DLD1 (cell line): ENCODE results near the gene FAM117B.
"Not testable (repeated sequence)": the region's sequence is repeated elsewhere in the genome, so short reads cannot be mapped to it uniquely, and the experiment has no call there.

Source experiments
- in situ Hi-C: cut with HindIII; loops from 2 replicates; pipeline ENCODE4 v1.10.0; 2017; ENCODE audit warnings: low sequenced_read_pairs

Gene FAM117B

GRCh38 chr2:202636213-202636513, 1.4 kb downstream of the FAM117B start:
- in situ Hi-C loops: no loop called here

- in situ Hi-C loops: no loop called here
These were observed 4.0 kb downstream of the FAM117B start for GRCh38 chr2:202638721-202639120.

GRCh38 chr2:202639231-202639630, 4.5 kb downstream of the FAM117B start:
- in situ Hi-C loops: no loop called here

DNA sequence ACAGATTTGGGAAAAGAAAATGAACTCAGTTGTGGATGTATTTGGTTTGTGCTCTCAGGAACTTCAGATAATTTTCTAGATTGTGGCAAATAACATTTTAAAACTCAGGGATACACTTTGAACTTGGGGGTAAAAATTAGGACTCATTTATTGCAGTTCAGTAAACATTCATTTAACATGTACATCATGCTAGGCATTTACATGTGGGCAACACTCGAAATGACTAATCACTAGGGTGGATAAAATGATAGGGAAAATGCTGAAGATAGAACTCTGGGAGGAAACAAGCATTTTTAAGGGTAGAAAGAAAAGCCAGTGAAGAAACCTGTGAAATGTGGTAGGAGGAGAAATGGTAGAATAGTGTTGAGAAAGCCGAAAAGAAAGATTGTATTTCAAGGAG, 7.8 kb downstream of the FAM117B start:
- in situ Hi-C loops: no loop called here

GRCh38 chr2:202643012-202643858, 8.5 kb downstream of the FAM117B start:
- in situ Hi-C loops: no loop called here

- in situ Hi-C loops: no loop called here
These were observed 17.4 kb downstream of the FAM117B start for GRCh38 chr2:202652119-202652518.

- in situ Hi-C loops: no loop called here
These were observed 19.1 kb downstream of the FAM117B start for GRCh38 chr2:202653890-202654289.

DNA sequence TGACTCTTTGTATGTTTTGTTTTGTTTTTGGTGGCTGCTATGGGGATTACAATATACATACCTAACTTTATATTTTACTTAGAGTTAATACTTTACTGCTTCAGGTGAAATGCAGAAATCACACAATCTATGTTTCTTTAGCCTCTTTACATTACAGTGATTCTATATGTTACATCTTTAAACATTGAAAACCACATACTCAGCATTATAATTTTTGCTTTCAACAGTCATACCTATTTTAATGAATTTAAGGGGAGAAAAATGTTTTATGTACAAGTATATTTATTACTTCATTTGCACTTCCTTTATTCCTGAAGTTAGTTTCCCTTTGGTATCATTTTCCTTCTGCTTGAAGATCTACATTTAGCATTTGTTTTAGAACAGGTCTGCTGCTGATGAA, 23.1 kb downstream of the FAM117B start:
- in situ Hi-C loops: no loop called here

DNA sequence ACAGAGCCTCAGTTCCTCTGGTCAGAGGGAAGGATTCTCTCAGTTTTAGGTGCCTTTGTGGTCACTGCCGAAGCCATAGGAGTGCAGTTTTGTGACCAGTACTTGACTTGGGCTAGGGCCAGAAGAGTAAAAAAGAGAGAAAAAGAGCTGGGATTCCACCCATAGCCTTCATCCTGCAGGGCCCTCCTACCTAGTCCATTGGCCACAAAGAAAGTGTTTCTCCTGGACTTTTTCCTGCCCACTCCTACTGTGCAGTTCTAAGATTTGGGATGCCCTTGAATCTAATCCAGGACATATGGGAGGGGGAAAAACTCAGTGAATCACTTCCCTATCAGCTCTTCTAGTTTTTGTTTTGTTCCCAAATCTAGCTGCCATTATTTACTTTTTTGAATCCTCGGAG, 26.0 kb downstream of the FAM117B start:
- in situ Hi-C loops: no loop called here

DNA sequence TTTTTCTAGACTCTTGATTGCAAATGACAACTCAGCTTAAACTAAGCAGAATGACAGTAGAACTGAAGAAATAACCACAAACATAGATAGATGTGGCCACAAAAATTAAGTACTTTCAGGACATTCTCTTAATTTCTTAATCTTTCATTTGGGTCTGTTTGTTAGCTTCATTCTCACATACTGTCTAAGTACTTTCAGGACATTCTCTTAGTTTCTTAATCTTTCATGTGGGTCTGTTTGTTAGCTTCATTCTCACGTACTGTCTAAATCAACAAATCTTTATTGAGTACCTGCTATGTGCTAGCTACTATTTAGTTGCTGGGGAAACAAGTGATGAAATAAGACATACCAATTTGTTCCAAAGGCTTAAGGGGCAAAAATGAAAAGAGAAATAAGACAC, 35.1 kb downstream of the FAM117B start:
- in situ Hi-C loops: no loop called here

DNA sequence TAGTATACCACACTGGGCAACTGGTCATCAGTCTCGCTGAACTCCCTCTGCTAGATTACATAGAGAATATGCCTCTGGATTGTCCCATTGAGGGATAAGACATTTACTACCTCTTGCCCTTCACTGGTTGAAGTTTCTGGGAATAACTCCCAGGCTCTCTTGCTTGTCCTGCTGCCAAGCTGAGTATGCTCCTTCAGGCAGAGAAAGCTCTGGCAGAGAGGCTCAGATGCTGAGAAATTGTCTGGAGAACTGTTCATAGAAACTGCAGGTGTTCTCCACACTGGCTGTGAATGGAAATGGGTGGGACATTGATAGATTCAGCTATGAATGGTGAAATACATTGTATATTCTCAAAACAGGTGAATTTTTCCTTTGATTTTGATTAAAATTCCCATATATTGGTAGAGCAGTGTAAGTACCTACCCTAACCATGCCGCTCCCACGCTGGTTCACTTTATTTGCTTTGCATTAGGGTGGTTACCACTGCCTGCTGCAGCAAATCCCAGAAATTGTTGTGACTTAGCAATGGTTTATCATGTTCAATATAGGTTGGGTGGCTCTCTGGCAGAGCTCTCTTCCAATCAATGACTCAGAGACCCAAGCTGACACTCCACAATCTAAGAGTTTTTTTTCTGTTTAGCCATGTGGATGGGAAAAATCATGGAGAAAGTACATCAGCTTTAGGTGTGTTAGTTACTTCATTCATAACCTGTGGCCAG, 36.7 kb downstream of the FAM117B start:
- in situ Hi-C loops: no loop called here

GRCh38 chr2:202675097-202675496, 40.3 kb downstream of the FAM117B start:
- in situ Hi-C loops: not testable (repeated sequence)

DNA sequence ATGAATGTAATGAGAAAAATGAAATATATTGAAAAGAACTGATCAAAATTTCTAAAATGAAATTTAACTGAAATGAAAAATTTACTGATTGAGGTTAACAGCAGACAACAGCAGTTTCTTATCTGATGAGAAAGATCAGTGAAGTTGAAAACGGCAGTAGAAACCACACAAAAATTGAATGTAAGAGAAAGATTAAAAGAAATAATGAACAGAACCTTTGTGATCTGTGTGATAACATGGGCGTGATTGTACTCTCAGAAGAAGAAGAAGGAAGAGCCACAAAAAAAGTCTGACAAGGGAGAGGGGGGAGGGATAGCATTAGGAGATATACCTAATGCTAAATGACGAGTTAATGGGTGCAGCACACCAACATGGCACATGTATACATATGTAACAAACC, 45.2 kb downstream of the FAM117B start:
- in situ Hi-C loops: no loop called here

DNA sequence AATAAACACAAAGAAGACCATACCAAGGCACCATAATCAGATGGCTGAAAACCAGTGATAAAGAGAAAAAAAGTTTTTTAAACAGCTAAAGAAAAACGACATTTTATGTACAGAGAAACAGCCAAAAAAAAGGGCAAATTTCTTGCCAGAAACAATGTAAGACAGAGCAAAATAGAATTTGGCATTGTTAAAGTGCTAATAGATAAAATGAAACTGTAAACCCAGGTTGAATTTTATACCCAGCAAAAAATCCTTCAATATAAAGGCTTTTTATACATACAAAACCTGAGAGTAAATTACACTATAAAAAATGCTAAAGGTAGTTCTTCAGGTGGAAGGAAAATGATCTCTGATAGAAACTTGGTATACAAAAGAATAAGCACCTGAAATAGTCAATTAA, 45.7 kb downstream of the FAM117B start:
- in situ Hi-C loops: no loop called here

GRCh38 chr2:202681688-202682205, 47.0 kb downstream of the FAM117B start:
- in situ Hi-C loops: no loop called here

- in situ Hi-C loops: no loop called here
These were observed 47.5 kb downstream of the FAM117B start for GRCh38 chr2:202682274-202682673.

DNA sequence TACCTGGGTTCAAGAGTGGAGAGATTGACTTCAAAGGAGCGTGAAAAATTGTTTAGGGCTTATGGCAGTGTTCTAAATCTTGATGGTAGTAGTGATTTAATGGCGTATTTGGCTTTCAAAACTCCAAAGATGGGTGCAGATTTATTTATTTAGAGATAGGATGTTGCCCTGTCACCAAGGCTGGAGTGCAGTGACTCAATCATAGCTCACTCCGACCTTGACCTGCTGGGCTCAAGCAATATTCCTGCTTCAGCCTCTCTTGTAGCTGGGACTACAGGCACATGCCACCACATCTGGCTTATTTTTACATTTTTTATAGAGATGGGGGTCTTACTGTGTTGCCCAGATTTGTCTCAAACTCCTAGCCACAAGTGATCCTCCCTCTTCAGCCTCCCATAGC, 52.5 kb downstream of the FAM117B start:
- in situ Hi-C loops: no loop called here

GRCh38 chr2:202689459-202689858, 54.7 kb downstream of the FAM117B start:
- in situ Hi-C loops: no loop called here

DNA sequence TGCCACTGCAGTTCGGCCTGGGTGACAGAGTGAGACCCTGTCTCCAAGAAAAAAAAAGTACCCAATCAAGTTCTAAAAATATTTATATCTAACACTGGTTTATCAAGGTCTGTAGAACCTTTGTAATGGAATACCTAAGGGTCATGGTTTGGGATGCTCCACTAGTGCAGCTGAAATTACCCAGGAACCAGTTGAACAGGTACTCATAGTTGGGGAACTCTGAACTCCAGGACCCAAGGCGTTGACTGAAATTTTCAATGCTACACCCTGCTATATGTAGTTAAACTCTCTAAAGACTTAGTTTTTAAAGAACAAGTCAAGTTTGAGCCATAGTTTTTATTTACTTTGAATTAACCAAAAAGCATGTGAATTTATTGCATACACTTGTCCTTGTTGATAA, 55.1 kb downstream of the FAM117B start:
- in situ Hi-C loops: no loop called here

DNA sequence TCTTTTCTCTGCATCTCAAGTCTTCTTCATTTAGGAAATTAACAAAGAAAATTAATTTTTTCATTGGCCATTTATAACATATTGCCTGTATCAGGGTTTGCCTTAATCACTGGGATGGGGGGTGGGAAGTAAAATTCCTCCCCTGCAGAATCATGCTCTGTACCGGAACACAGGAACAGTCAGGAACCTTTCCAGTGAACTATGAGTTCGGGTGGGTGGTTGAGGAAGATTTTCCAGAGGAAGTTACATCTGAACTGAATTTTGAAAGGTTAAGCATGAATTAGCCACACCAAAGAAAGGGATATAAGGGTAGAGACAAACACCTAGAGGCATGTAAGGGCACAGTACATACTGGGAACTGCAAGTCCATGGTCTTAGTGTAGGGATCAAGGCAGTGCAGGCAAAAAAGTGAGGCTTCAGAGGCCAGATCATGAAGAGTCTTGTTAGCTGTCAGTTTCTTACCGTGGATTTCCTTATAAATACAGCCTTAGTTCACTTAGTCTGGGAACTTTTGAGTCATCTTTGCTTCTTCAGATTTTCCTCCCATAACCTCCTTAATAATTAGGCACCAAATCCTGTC, 55.6 kb downstream of the FAM117B start:
- in situ Hi-C loops: no loop called here

GRCh38 chr2:202693503-202693902, 58.7 kb downstream of the FAM117B start:
- in situ Hi-C loops: no loop called here

DNA sequence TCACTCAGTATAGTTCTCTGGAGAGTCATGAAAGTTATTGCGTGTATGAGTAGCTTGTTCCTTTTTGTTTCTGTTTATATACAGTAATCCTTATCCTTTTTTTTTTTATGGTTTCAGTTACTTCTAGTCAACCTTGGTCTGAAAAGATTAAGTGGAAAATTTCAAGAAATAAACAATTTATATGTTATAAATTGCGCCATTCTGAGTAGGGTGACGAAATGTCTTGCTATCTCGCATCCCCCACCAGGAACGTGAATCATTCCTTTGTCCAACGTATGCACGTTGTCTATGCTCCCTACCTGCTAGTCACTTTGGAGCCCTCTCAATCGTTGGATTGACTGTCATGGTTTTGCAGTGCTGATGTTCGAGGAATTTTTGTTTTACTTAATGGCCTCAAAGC, 60.4 kb downstream of the FAM117B start:
- in situ Hi-C loops: no loop called here
